GM12875 (cell line): Measurements from ENCODE around the gene MYO15B.
"Not testable (repeated sequence)": the region's sequence is repeated elsewhere in the genome, so short reads cannot be mapped to it uniquely, and the experiment has no call there.

ENCODE experiments used
- H3K4me3 ChIP-seq: one replicate; pipeline ENCODE4 v1.5.1; 2011; ENCODE audit warnings: low read depth, low read length, control low read depth
- TF ChIP-seq, protein P1 (sequence below): IDR thresholded peaks from 2 replicates; pipeline ENCODE4 v1.5.1; 2011; ENCODE audit warnings: low read depth, mild to moderate bottlenecking, control low read depth, inconsistent platforms, low read length, moderate library complexity, borderline replicate concordance; ENCODE audit not compliant: insufficient read depth

The MYO15B gene

DNA sequence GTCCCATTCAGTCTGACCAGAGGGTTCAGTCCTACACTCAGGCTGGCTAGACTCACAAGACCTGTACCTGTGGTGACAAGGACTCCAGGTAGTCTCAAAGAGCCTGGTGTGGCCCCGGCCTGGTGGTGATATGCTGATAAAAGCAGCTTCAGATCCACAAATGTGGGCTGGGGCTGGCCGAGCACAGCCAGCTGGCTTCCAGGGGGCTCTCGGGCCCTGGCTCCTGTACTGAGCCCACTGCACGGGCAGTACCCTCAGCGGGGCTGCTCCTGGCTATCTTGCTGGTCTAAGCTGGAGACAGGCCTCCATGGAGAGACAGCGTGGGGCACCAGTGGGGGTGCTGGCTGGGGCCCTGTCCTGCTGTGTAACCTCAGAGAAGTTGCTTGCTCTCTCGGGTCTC is 50.0 kb downstream of the MYO15B start:
- H3K4me3 ChIP-seq = no peak overlapping the region
- TF ChIP-seq, protein P1, sequence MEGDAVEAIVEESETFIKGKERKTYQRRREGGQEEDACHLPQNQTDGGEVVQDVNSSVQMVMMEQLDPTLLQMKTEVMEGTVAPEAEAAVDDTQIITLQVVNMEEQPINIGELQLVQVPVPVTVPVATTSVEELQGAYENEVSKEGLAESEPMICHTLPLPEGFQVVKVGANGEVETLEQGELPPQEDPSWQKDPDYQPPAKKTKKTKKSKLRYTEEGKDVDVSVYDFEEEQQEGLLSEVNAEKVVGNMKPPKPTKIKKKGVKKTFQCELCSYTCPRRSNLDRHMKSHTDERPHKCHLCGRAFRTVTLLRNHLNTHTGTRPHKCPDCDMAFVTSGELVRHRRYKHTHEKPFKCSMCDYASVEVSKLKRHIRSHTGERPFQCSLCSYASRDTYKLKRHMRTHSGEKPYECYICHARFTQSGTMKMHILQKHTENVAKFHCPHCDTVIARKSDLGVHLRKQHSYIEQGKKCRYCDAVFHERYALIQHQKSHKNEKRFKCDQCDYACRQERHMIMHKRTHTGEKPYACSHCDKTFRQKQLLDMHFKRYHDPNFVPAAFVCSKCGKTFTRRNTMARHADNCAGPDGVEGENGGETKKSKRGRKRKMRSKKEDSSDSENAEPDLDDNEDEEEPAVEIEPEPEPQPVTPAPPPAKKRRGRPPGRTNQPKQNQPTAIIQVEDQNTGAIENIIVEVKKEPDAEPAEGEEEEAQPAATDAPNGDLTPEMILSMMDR = no peak

DNA sequence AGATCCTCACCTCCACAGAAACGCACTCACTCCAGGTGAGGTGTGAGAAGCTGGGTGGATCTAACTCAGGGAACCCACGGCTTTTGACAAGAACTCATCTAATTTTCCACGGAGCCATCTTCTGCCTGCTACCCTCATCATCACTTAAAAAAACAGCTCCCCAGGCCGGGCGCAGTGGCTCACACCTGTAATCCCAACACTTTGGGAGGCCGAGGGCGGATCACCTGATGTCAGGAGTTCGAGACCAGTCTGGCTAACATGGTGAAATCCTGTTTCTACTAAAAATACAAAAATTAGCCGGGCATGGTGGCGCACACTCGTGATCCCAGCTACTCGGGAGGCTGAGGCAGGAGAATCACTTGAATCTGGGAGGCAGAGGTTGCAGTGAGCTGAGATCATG is 50.4 kb downstream of the MYO15B start:
- H3K4me3 ChIP-seq = not testable (repeated sequence)

DNA sequence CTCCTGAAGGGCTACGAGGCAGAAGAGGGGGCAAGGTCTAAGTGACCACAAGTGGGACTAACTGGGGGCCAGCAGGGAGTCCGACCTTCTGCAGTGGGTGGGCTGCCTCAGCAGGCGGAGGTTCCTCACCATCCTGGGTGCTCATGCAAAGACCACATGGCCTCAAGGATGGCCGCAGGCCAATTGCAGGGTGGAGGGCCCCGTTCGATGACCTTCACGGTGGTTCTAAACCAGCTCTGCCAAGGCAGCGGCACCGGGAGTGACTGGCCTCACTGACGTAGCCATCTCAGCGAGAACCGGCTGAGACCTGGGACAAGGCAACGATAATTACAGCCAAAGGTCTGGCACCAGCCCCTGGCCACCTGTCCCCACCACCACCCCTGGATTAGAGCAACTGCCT is 51.3 kb downstream of the MYO15B start:
- TF ChIP-seq, protein P1 = no peak
- no peak overlapping the region for H3K4me3 ChIP-seq

DNA sequence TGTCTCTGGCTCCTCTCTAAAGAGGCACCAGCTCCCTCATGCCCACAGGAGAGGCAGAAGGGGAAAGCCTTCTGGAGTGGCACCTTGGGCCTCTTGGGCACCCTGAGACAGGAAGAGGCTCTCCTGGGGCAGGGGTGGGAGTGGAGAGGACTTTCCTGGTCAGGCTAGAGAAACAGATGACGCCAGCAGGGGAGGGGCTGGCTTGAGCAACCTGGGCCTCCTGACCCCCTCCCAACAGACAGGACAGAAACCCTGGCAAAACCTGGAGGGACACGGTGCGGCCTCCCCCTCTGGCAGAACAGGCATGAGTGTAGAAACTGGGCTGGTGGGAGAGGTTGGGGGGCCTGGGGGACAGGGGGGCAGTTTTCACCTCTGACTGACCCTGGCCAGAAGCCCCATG is 51.7 kb downstream of the MYO15B start:
- TF ChIP-seq, protein P1 = no peak
- H3K4me3 ChIP-seq = no peak overlapping the region

DNA sequence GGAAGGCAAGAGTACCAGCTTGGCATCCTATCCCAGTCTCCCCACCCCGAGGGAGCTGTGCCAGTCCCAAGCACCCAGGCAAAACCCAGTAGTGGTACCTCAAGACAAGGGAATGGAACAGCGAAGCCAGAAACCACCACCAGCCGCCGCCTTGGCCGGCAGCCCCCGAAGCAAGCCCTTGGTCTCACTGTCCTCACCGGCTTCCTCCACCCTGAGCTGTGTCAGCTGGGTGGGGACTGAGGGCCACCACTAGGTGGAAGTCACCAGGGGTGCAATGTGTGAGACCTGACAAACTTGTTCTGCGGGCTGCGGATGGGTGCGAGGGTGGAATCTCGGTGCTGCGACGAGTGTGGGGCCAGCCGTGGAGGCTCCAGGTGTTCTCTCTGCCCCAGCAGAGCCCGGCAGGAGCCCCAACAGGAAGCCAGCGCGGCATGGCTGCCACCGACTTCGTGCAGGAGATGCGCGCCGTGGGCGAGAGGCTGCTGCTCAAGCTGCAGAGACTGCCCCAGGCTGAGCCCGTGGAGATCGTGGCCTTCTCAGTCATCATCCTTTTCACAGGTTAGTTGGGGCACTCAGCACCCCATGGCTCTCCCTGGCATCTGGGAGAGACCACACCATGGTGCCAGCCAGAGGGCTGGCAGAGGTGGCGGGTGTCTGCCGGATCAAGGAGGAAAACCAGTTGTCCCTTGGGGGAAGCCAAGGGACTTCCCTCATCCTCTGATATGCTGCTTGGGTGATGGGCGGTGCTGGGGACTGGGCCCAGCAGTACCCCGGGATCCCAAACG is 52.4 kb downstream of the MYO15B start:
- TF ChIP-seq, protein P1 = no peak
- H3K4me3 ChIP-seq = no peak overlapping the region

DNA sequence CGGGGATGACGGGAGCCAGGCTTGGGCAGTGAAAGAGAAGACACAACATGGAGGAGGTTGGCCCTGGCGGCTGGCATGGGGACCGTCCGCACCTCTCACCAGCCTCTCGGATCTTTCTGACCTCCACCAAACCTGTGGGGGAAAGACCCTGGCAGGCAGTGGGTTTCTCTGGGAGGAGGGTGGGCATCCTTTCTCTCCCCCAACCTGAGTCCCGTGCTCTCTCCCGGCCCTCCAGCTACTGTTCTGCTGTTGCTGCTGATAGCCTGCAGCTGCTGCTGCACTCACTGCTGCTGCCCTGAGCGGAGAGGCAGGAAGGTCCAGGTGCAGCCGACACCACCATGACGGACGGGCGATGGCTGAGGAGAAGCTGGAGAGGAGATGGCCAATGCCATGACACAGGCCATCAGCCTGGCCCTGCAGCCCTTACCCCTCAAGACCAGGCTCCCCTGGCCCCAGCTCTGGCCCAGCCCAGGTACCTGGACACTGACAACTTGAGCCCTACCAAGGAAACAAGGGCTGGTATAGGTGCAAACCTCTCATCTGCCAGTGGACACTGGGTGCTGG is 53.0 kb downstream of the MYO15B start:
- no peak overlapping the region for H3K4me3 ChIP-seq
- TF ChIP-seq, protein P1 = no peak

DNA sequence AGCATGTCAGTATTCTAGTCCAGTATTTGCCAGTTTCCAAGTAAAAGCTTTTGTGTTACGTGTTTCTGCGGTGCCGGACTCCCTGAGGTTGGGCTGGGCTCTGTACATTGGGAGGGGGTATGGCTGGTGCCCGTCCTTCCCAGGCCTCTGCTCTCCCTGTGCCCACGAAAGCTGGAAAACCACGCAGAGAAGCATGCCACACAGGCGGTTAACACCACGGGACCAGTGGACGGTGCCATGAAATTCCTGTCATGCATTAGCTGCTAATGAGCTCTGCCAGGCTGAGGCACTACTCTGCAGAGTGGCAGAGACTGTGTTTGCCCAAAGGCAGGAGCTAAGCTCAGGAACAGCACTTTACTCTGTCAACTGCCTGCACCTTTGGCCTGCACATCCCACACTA is 53.7 kb downstream of the MYO15B start:
- no peak overlapping the region for H3K4me3 ChIP-seq
- TF ChIP-seq, protein P1 = no peak
